Measurements from ENCODE around the gene CEP85.

DNA sequence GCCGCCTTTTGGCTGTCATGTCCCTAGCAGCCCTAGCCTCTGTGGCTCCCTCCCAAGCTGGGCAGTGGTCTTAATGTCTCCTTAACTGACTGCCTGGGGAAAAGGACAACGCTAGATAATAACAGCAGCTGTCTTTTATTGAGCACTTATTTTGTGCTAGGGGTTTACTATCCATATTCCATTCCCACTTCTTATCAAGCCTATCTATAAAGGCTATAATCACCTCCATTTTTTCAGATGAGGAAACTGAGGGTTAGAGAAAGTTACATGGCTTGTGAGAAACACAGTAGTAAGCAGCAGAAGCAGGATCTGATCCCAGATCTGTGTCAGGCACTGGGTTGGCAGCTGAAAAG lies 52.0 kb downstream of the CEP85 start:
- TF ChIP-seq, protein P1, sequence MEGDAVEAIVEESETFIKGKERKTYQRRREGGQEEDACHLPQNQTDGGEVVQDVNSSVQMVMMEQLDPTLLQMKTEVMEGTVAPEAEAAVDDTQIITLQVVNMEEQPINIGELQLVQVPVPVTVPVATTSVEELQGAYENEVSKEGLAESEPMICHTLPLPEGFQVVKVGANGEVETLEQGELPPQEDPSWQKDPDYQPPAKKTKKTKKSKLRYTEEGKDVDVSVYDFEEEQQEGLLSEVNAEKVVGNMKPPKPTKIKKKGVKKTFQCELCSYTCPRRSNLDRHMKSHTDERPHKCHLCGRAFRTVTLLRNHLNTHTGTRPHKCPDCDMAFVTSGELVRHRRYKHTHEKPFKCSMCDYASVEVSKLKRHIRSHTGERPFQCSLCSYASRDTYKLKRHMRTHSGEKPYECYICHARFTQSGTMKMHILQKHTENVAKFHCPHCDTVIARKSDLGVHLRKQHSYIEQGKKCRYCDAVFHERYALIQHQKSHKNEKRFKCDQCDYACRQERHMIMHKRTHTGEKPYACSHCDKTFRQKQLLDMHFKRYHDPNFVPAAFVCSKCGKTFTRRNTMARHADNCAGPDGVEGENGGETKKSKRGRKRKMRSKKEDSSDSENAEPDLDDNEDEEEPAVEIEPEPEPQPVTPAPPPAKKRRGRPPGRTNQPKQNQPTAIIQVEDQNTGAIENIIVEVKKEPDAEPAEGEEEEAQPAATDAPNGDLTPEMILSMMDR (IDR thresholded peaks at IDR 0.05; ENCODE audit: low read depth, low read length): no peak
- TF ChIP-seq EZH2phosphoT487 (IDR thresholded peaks at IDR 0.05; ENCODE audit: low read depth): no peak

Measured in OCI-LY3 (cell line).